ENCODE results near the gene CLPTM1.
"Not testable (repeated sequence)": the region's sequence is repeated elsewhere in the genome, so short reads cannot be mapped to it uniquely, and the experiment has no call there.

CLPTM1 gene

GRCh38 chr19:44925114-44925891 is 29.9 kb upstream of the CLPTM1 start:
- Histone ChIP-seq H3K4me1 (ENCODE audit: control insufficient read depth in 1 of 2, insufficient read depth in 1 of 2, low read depth in 1 of 2, low read length in 1 of 2) (peaks cover 7 to 15% of the 10 kb centered on the region in 2 experiments), H3K36me3 (no peaks in the 10 kb centered on the region), H3K27ac (no peak overlapping the region), H3K9me3 (no peaks in the 10 kb centered on the region), H3K27me3 (no peaks in the 10 kb centered on the region), H3K4me3 (ENCODE audit: low read depth in 1 of 2, low read length in 1 of 2) (no peak overlapping the region)
- no peak for TF ChIP-seq CTCF (IDR thresholded peaks at IDR 0.05)

GRCh38 chr19:44926245-44927077 is 28.7 kb upstream of the CLPTM1 start:
- H3K27me3 ChIP-seq; H3K36me3 ChIP-seq; H3K4me3 ChIP-seq (ENCODE audit: low read depth in 1 of 2, low read length in 1 of 2); H3K9me3 ChIP-seq; H3K27ac ChIP-seq: not testable (repeated sequence)
- H3K4me1 ChIP-seq (ENCODE audit: control insufficient read depth in 1 of 2, insufficient read depth in 1 of 2, low read depth in 1 of 2, low read length in 1 of 2), result peaks cover 7 to 15% of the 10 kb centered on the region in 2 experiments

- no peak for TF ChIP-seq CTCF (IDR thresholded peaks at IDR 0.05)
- H3K36me3 ChIP-seq, result no peaks in the 10 kb centered on the region
- H3K27ac ChIP-seq, result no peak overlapping the region
These were observed 27.4 kb upstream of the CLPTM1 start for GRCh38 chr19:44927746-44928145.

GRCh38 chr19:44930088-44930487 is 25.1 kb upstream of the CLPTM1 start:
- Histone ChIP-seq H3K4me3 (ENCODE audit: low read depth in 1 of 2, low read length in 1 of 2) (no peak overlapping the region), H3K9me3 (no peaks in the 10 kb centered on the region), H3K4me1 (ENCODE audit: control insufficient read depth in 1 of 2, insufficient read depth in 1 of 2, low read depth in 1 of 2, low read length in 1 of 2) (peaks cover 6 to 15% of the 10 kb centered on the region in 2 experiments), H3K27ac (no peak overlapping the region), H3K27me3 (no peaks in the 10 kb centered on the region), H3K36me3 (no peaks in the 10 kb centered on the region)
- TF ChIP-seq CTCF (IDR thresholded peaks at IDR 0.05), result no peak

More at GRCh38 chr19:44927746-44928145, 27.4 kb upstream of the CLPTM1 start:
- no peaks in the 10 kb centered on the region for H3K27me3 ChIP-seq
- H3K4me1 ChIP-seq (ENCODE audit: control insufficient read depth in 1 of 2, insufficient read depth in 1 of 2, low read depth in 1 of 2, low read length in 1 of 2), result peaks cover 7 to 15% of the 10 kb centered on the region in 2 experiments
- H3K4me3 ChIP-seq (ENCODE audit: low read depth in 1 of 2, low read length in 1 of 2), result no peak overlapping the region
- H3K9me3 ChIP-seq, result no peaks in the 10 kb centered on the region

GRCh38 chr19:44931541-44931940 is 23.6 kb upstream of the CLPTM1 start:
- no peaks in the 10 kb centered on the region for H3K27me3 ChIP-seq
- no peak overlapping the region for H3K27ac ChIP-seq
- no peaks in the 10 kb centered on the region for H3K9me3 ChIP-seq
- no peaks in the 10 kb centered on the region for H3K36me3 ChIP-seq
- no peak for TF ChIP-seq CTCF (IDR thresholded peaks at IDR 0.05)
- peaks cover 0 to 7% of the 10 kb centered on the region in 2 experiments for H3K4me1 ChIP-seq (ENCODE audit: control insufficient read depth in 1 of 2, insufficient read depth in 1 of 2, low read depth in 1 of 2, low read length in 1 of 2)
- H3K4me3 ChIP-seq (ENCODE audit: low read depth in 1 of 2, low read length in 1 of 2), result no peak overlapping the region

- no peak for TF ChIP-seq CTCF (IDR thresholded peaks at IDR 0.05)
- no peak overlapping the region for H3K27ac ChIP-seq
- no peaks in the 10 kb centered on the region for H3K36me3 ChIP-seq
- H3K9me3 ChIP-seq, result no peaks in the 10 kb centered on the region
- H3K27me3 ChIP-seq, result no peaks in the 10 kb centered on the region
- H3K4me3 ChIP-seq (ENCODE audit: low read depth in 1 of 2, low read length in 1 of 2), result no peak overlapping the region
- H3K4me1 ChIP-seq (ENCODE audit: control insufficient read depth in 1 of 2, insufficient read depth in 1 of 2, low read depth in 1 of 2, low read length in 1 of 2), result no peaks in the 10 kb centered on the region
These were observed 15.5 kb upstream of the CLPTM1 start for GRCh38 chr19:44939668-44940067.
